GM19240 (cell line): Measurements from ENCODE around the gene CFAP100.

Source experiments
- DNase-seq: peaks from one replicate; pipeline ENCODE4 v3.0.0; 2011; ENCODE audit warnings: low spot score; ENCODE audit not compliant: insufficient read length

CFAP100 gene

DNA sequence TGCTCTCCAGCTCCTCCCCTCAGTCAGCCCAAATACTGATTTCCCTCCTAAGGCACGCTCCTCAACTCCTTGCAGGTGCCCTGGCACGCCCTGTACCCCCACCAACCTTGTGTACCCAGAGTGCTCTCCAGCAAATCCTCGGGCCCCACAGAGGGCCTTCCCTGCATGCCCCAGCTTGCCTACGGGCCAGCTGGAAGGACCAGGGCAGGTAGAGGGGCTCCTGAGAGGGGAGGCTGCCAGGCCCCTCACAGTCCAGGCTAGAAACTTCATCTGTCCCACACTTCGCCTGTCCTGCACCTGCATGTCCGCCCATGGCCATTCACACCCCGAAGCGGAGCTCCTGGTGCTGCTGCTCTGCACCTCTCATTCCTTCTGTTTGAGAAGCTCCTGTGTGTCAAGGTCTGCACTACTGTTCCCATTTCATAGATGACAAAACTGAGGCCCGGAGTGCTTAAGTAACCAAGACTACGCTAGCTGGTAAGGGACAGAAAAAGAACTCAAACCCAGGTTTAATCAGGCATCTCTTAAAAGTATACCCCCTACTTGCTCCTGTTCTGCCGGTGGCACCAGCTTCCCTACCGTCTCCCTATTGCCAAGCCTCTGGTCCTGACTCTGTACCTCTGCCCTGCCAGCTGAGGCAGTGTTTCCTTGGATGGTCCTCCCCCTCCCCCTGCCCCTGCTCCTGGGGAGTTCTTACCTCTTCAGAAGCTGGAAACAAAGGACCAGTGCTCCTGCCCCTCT, 45.4 kb downstream of the CFAP100 start:
- DNase-seq = no peak

DNA sequence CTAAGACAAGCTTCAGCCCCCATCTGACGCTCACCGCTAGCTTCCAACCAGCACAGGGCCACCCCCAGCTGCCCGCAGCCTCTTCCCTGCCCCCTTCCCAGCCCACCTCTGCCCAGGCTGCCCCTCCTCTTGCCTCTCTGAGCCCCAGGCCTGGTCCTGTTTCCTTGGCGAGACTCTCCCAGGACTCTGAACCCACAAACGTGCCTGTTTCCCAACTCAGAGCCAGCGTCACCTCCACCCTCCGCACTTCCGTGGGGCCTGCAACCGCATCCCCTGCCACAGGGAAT, 45.9 kb downstream of the CFAP100 start:
- no peak for DNase-seq

DNA sequence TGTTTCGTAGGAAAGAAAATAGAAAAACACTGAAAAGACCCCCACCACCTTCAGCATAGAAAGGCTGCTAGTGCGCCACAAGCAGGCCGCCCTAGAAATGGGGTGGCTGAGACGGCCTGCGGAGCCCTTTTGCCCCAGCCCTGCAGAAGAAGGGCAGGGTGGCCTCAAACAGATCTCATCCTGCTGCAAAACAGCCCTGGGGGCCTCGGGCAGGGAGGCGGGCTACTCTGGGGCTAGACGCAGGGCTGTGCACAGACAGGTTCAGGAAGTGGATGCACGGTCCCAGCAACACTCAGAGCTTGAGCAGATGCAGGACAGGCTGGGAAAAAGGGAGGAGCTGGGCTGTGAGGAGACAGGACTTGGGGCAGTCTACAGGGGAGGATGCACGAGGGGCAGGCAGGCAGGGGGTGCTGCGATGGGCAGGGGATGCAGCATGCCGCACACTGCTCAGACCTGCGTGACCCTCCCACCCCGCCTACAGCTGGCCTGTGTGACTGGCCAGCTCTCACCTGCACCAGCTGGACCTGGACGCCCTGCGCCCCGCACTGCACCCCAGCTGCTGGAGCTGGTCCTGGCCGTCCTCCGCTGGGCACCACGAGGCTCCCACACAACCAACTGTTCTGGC, 46.7 kb downstream of the CFAP100 start:
- DNase-seq = no peak

DNA sequence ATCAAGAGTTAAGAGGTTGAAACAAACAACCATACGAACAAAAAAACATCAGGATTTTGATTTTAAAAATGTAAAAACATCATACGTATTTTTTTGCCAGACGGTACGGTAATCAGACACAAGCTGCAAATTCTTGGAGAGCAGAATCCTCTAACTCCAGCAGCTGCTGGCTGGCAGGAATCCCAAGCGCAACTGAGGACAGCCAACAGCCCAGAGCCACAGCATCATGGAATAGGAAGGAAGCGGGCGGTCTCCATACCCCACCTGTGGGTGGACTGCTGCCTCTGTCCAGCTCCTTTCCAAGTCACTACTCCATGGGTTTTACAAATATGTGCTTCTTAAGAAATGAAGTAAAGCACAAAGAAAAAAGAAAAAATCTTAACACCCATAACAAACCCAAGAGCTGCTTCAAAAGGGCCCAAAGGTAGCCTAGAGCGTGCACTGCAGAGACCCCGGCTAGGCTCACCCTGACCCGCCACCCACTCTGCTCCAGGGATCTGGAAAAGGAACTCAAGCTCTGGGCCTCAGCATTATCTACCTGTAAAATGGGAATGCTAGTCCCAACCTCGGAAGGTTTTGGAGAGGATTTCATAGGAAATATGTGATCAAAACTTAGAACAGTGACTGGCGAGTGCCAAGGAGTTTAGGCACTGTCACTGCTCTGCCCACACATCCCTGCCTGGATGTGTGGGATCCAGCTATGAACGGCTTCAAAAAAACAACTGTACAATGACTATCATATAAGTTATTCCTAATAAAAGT, 47.6 kb downstream of the CFAP100 start:
- DNase-seq = no peak

DNA sequence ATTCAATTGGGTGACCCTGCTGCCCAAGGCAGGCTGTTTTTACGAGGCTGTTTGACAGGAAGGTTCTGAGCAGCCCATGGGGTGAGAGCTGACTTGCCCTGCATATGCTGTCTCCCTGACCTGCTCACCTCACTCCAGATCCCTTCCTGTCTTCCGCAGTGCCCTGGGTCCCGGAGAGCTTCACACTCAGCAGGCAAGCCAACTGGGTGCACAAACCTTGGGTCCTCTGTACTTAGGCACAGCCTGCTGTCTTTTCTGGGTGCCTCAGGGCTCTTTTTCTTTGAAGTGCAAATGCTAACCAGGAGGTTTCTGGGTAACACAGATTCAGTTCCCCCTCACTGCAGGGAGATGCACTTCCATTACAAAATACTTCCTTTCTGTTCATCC, 48.1 kb downstream of the CFAP100 start:
- DNase-seq = no peak

DNA sequence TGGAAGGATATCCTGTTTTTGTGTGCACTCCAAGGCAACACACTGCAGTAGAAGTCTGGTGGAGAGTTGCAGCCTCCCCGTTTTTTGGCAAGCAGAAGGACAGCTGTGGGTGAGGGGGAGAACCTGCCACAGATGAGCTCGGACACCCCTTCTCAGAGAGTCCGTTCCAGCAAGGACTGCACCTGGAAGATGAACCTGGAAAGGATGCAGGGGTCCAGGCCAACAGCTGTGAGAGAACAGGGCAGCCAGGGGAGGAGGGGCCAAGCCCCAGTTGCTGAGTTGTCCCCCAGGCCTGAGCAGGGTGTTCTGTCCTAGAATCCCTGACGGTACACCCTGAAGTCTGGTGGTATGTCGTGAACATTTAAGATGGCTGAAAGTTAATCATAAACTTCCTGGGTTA, 50.8 kb downstream of the CFAP100 start:
- DNase-seq = no peak

DNA sequence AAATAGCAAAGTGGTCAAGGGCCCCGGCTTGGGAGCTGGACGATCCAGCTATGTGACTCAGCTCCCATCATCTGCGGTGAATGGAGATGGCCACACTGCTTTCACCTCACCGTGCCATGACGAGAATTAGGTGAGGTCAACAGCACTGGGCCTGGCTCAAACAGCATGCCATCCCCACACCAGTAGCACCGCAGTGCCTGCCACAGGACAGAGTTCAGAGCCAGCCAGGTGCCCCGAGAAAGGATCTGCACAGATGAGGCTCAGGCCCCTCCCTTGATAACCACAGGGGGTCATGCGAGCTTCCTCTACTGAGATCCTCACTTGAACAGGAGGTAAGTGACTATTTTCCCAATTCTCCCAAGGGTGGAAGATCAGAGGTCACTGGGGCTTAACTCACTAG, 51.6 kb downstream of the CFAP100 start:
- no peak for DNase-seq

DNA sequence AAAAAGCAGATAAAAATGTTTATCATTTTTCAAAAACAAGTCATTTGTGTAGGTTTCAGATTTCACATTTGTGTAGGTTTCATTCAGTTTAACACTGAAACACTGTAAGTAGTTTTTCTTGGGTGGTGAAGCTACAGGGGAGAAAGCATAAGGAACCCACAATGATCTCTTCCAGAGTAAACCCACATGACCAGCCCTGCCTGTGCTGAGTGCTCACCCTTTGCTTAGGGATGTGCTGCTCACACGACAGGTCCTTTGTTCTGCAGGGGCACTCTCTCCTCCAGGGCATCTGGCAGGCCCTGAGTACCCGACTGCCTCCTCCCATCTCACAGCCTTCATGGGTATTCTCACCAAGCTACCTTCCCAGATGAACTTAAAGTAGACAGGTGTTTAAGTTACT, 52.1 kb downstream of the CFAP100 start:
- DNase-seq = no peak

DNA sequence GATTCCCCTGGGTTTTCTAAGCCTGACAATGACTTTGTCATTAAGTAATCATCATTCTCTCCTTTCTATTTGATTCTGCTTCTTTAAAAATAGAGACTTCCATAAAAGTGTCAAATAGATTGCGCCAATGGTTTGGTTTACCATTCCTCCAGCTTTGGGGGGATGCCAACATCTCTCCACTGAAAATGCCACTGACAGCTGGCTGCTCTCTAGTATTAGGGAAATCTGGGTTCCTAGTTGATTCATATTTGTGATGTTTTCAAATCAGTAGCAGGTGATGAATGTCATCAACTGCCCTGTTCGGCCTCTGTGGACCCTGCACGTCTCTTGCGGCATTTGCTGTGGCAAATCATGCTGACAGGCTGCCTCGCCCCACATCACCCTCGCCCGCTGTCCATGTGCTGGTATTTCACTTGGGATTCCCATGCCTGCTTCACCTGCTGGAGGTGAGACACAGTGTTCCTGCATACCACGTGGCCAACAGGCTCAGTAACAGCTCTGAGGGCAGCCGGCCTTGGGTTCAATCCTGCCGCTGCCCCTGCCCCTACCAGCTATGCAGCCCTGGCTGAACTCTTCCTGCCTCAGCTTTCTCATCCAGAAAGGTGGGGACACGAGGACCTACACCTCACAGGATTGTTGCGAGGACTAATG, 52.9 kb downstream of the CFAP100 start:
- no peak for DNase-seq

DNA sequence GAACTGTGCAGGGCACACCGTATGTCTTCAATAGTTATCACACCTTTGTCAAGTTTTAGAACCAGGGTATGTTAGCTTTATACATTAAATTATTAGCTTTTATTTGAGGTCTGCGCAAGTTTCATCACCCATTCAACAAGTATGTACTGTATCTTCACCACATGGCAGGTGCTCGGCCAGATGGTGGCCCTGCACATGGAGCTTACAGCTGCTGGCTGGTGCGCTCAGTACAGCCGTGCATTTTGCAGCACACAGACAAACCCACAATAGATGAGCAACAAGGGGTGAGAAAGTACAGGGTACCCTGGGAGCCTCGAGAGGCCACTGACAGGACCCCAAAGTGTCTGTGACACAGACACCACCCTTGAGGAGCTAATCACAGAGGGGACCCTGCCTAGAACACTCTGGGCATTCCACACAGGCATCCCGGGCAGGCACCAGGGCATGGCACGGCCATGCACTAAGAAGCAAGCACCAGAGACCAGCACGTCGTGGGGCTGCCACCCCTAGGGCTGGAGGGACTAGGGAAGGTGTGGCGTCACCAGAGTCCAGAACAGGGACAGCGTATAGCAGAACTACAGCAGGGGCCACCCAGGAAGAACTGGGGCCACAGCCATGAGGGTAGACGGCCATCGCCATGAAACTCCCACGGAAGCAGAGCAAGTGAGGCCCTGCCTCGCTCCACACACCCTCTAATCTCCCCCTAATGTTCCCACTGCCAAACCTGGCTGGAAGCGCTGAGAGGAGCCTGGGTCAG, 53.6 kb downstream of the CFAP100 start:
- no peak for DNase-seq

DNA sequence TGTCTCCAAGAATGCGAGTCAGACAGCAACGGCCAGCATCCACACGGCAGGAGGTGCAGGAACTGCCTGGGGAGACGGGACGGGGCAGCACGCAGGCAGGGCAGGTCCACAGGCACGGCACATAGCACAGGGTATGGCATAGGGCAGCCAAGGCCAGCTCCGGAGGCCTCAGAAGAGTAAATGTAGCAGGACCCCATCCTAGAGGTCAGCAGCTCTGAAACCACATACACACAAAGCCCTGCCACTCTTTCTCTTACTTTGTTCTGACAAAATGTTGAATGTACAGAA, 54.1 kb downstream of the CFAP100 start:
- no peak for DNase-seq

DNA sequence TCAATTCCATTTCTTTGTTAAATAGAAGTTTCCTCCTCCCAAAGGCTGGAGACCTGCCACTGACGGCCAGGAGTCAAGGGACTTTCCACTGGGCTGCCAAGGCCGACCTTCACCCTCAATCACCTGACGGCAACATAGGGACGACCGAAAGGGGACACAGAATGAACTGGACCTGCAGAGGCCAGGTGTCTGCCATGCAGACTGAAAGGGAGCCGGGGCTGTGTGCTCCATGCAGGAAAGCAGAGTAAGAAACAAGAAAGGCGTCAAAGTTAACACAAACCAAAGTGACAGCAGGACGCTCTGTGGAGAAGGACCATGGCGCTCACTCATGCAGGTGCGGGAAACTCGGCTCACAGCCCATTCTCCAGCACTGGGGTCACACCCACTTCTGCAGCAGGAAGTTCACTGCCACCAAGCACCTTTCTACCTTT, 54.9 kb downstream of the CFAP100 start:
- DNase-seq = no peak

DNA sequence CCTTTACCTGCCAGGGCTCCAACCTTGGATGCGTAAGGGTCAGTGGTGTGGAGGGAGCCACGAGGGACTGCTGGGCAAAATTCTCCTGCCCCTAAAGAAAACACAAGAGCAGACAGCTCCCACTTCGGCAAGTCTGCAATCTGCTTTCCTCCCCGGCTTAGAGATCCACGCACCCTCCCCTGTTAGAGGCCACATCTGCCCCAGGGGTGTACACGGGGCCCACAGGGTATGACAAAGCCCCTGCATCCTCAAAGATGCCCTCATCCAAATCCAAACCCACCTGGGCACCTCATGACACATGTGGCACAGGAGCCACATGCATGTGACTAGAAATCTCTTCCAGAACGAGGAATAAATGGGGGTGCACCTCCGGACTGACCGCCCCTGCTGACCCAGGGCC, 55.5 kb downstream of the CFAP100 start:
- DNase-seq = no peak

DNA sequence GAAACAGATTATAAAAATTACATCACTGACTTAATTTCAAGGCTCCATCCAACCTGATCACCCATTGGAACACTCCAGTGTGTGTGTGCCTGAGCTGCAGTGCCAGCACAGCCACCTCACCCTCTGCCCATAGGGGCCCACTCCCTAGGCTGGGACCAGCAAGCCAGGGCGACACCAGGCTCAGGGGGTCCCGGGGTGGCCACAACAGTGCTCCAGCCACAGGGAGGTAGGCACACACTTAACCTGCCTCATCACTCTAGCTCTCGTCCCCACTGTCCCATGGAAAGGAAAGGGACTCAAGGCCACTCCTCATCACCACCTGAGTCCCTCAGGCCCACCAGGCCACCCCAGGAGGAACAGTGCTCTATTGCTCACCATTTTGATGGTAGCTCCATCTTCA, 56.0 kb downstream of the CFAP100 start:
- no peak for DNase-seq

DNA sequence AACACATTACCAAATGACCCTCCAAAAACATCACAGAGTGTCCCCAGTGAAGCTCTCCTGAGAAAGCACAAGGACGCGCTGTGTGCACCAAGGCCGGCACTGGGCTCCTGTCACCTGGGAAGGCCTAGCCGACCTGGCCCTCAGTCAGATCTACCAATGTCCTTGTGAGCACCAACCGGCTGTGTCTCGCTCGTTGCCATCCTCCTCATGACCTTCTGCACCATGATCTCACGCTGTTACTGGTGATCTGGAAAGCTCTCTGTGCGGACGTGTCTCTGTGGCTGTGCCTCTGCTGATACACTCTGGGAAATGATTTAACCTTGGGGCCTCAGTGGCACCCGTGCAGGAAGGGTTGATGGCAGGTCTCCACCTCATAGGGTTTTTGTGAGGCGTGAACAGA, 56.8 kb downstream of the CFAP100 start:
- no peak for DNase-seq

DNA sequence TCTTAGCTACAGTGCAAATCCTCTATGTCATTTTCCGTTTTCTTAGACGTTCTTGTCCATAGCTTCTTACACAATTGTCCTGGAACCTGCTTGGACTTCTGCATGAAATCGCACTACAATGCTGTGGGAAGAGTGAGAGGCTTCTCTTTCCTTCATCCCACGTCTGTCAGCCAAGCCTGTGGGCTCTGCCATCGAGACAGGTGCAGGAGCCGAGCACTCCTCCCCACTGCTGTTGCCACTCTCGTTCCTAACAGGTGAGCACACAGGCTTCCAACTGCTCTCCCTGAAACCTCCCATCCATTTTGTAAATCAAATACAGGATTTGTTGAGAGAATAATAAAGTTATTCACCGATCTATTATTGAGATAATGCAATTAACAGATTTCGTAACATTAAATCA, 57.5 kb downstream of the CFAP100 start:
- DNase-seq = no peak

DNA sequence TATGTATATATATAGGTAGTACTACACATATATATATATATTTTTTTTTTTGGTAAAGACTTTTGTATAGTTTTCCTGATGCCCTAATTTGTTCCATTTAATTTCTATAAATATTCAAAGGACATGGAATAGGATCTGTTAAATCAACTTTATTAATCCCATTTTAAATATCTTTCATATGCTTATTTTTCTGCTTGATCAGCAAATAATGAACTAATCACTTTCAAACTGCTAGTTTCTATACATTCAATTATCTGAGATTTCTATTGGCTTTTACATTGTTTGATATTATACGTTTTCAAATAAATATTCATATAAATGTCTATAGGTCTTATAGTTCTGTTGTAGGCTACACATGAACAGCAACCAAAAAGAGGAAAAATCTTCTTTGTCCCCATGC, 59.3 kb downstream of the CFAP100 start:
- DNase-seq = no peak

DNA sequence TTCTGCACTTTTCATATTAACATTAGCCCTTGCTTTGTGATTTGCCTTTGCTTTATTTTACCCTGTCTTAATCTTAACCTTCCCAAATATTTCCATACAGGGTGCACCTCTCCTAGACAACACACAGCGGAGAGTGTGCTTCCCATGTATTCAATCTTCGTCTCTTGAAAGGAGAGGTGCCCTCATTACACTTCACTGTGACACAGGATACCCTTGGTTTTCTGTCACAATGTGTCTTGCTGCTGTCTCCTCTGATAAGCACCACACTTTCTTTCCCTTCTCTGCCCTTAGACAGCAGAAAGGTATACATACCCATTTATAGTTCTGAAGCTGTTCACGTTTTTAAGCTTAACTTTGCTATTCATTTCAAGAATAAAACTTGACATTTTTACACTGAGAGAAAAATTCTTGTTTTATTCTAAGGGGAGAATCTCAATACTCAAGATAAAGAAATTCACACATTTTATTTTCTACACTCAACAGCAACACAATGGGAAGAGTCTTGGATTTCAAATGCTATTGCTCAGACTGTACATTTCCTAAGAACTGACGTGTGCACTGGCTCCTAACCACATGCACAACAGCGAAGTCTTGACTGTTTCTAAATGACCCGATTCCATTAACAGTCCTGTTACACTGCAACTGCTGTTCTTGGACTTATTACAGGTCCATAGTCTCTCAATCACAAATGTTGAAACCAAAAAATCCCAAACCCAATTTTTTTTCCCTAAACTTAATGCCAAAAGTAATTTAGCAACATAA, 59.9 kb downstream of the CFAP100 start:
- no peak for DNase-seq

DNA sequence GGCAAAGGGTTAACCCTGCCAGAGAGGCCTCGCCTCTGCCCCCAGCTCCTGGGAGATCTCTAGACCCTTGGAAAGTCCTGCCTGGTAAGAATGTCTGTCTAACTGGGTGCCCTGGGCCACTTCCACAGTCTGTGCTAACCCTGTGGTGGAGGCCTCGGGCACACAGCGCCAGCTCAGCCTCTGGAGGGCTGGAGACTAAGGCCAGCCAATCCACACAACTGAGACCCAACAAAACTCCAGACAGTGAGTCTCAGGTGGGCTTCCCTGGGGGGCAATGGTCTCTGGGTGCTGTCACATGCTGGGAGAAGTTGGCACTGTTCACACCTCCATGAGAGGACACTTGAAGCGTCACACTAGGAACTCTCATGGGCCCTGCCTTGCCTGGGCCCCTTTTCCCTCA, 61.5 kb downstream of the CFAP100 start:
- DNase-seq = no peak

DNA sequence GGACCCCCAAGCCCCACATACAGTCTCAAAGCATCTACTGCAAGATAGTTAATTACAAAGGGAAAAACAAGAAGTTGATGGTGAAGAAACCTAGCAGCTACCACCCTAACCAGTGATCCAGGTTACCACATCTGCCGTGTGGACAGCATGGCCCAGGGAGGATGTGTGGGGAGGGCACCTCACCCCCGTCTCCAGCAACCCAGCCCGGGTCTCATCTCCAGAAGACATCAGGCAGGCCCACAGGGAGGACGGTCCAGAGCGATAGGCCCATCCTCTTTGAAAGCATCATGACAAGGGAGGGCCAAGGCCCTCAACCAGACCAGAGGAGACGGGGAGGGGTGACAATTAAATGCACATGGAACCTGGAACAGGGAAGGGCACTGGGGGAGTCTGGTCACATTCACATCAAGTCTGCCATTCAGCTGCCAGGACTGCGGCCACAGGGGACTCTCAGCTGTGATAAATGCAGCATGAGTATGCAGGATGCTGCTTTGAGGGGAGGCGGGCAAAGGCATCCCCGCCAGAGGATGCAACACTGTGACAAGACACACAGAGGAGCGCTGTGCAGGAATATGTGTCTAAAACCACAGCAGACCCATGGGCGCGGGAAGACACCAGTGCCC, 62.2 kb downstream of the CFAP100 start:
- no peak for DNase-seq
